ENCODE results near the gene EEF1AKMT4.

The EEF1AKMT4 gene

GRCh38 chr3:184300378-184300720, 50.9 kb downstream of the EEF1AKMT4 start:
- no peak for DNase-seq

DNA sequence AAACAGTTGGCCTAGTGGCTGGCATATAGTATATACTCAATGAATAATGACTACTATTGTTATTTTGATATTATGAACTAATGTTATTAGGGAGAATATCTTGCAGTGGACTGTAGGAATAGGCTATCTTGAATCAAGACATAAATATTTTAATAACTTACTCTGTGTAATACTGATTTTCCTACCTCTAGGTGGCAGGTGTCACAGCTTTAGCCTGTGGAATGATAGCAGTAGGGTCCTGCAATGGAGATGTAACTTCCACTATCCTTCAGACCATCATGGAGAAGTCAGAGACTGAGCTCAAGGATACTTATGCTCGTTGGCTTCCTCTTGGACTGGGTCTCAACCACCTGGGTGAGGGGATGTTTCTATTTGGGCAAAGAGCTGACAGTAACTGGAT, 56.1 kb downstream of the EEF1AKMT4 start:
- no peak for DNase-seq

DNA sequence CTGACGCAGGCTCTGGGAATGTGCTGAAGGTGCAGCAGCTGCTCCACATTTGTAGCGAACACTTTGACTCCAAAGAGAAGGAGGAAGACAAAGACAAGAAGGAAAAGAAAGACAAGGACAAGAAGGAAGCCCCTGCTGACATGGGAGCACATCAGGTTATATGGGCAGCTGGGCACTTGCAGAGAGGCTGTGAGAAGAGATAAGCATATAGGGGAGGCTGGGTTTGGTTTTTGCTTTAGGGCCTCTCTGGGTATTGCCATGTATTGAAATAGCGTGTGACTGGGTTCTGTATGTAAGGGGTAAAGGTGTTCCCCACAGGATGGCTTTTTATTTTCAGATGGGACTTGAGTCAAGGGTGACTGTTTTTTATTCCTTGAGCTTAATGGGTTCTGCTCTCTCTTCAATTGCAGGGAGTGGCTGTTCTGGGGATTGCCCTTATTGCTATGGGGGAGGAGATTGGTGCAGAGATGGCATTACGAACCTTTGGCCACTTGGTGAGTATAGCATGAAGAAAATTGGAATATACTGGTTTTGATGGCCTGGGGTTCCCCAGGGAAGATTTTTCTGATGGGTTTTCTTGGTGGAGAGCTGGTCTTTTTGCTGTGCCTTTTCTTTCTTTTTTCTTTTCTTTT, 57.0 kb downstream of the EEF1AKMT4 start:
- DNase-seq: no peak

DNA sequence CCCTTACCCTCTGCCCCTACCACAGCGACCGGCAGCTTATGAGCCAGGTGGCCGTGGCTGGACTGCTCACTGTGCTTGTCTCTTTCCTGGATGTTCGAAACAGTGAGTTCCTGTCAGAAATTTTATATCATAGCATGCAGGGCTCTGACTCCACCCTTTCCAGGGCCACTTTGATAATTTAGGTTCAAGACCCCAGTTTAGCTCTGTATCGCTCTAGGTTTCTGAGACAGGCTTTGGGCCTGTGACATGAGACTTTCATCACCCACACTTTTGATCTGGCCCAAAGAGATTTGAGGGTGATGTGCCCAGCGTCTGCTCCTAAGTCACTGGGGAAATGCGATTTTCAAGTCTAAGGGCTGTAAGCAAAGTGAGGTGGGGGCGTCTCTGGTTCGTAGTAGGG, 58.4 kb downstream of the EEF1AKMT4 start:
- no peak for DNase-seq

Measured in T-helper 1 cell (primary cell).